Psoas muscle (tissue), 8 donors: ENCODE results near the gene MBD4. TPM values are rescaled to one million over a fixed set of nuclear protein-coding genes. Genes with fewer than 3 reads are reported as not detected.

ENCODE experiments used
- ATAC-seq, 4 donors: fragments of 200-7000 bp; cut with Tn5 transposase; one replicate each; pipeline ENCODE4 v1.9.1; 2020; ENCODE audit warnings: moderate library complexity in 3 of 4, mild to moderate bottlenecking in 2 of 4
- DNase-seq, 2 donors: peaks; one replicate each; pipeline ENCODE4 v3.0.0-alpha.2; 2020
- H3K27ac ChIP-seq: fragments of 200-600 bp; one replicate; pipeline ENCODE4 v1.8.0; 2022
- H3K27me3 ChIP-seq, 3 donors: fragments of 200-600 bp in 1 of 3; one replicate each; pipeline versions ENCODE4 v1.6.1 to v1.8.0; 2013 to 2022; ENCODE audit warnings: low read length in 2 of 3, mild to moderate bottlenecking in 2 of 3, moderate library complexity in 1 of 3; ENCODE audit not compliant: insufficient read depth in 3 of 3
- H3K36me3 ChIP-seq, 2 donors: fragments of 200-600 bp in 1 of 2; one replicate each; pipeline versions ENCODE4 v1.6.1 to v1.8.0; 2013 to 2022; ENCODE audit warnings: low read depth in 1 of 2, mild to moderate bottlenecking in 1 of 2, moderate library complexity in 1 of 2; ENCODE audit not compliant: insufficient read depth in 1 of 2
- H3K4me1 ChIP-seq: fragments of 200-600 bp; one replicate; pipeline ENCODE4 v1.8.0; 2022
- H3K4me3 ChIP-seq: fragments of 200-600 bp; one replicate; pipeline ENCODE4 v1.8.0; 2022; ENCODE audit warnings: mild to moderate bottlenecking
- H3K9me3 ChIP-seq: fragments of 200-600 bp; one replicate; pipeline ENCODE4 v1.8.0; 2022
- CTCF ChIP-seq: fragments of 200-600 bp; IDR thresholded peaks from one replicate; pipeline ENCODE4 v1.8.0; 2022; ENCODE audit warnings: antibody characterized with exemption
- WGBS, 3 donors: extraction: QIAGEN DNeasy Blood & Tissue Kit; methylation state at CpG; one replicate each; pipeline versions ENCODE4 v1.1.6 to v1.1.7; 2013; 5-methylcytosine and 5-hydroxymethylcytosine counted together
- intact Hi-C, 2 donors: fragments of 100-400 bp; cut with DNase I; formaldehyde crosslinking; loops; one replicate each; pipeline versions ENCODE4 v1.11.0 to v1.14.2; 2022
- polyA plus RNA-seq, 3 donors: library from polyadenylated mRNA; stranded (reverse); fragments of 200-250 nt; gene quantifications; one replicate each; pipeline ENCODE4 v1.2.3, GENCODE V29; 2013
- total RNA-seq, 4 donors: library from RNA; stranded (reverse); fragmentation: NEBNext Ultra II Directional in 2 of 4; extraction: Animal tissue kit (Norgen Biotek cat#: 25700) in 2 of 4; gene quantifications; one replicate each; pipeline versions ENCODE4 v1.2.1 to v1.2.4, GENCODE V29; 2021 to 2023
- donor health status: healthy with polysubstance abuse.
- donor health status: DM: no; HTN: no; CAD: no; lungs with moderate emphysema.
- donor health status: Bipolar disorder and iron deficiency.
- donor health status: healthy.
- donor health status: DM: yes; HTN: yes; CAD: no.
- donor health status: DM: no; HTN: no; CAD: no.
- donor health status: DM: no; HTN: no; CAD: no.
- donor health status: DM: yes; HTN: yes; CAD: no.

Gene MBD4
- total and polyA plus RNA-seq, 7 donors, result 16.0 to 30.4 (median 19.1) TPM

GRCh38 chr3:129476586-129476985 lies 36.8 kb upstream of the MBD4 start:
- ATAC-seq, result no peak
- intact Hi-C loops, result no loop called here

DNA sequence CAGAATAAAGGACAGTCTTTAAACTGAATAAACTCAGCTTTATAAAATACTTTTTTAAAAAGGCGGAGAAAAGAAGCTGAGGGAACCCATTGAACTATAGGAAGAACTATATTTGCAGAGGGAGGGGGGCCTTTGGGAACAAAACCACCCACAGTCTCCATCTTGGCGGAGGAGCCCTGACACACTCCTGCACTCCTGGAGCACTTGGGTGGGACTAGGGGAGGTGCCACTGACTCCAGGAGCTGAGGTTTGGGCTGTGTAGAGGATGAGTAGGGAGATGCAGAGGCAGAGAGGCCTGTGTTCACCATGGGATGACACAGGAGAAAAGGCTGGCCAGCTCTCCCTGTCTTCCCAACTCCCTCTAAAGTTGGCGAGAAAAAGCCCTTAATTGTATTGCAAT lies 36.1 kb upstream of the MBD4 start:
- TF ChIP-seq CTCF, result no peak
- H3K36me3 ChIP-seq, result peaks cover 2 to 39% of the 10 kb centered on the region in 2 donors
- WGBS, 3 donors, result 90 to 98% (median 97%) methylated on average over 3 of the region's 3 CpGs

More at GRCh38 chr3:129476586-129476985, 36.8 kb upstream of the MBD4 start:
- H3K4me3 ChIP-seq, result no peak overlapping the region
- TF ChIP-seq CTCF, result no peak
- H3K27ac ChIP-seq, result no peak overlapping the region
- H3K27me3 ChIP-seq, result no peaks in the 10 kb centered on the region
- H3K36me3 ChIP-seq, result peaks cover 2 to 39% of the 10 kb centered on the region in 2 donors
- no peak for DNase-seq
- 90 to 93% (median 92%) methylated on average over 6 of the region's 6 CpGs for WGBS, 3 donors
- no peaks in the 10 kb centered on the region for H3K4me1 ChIP-seq
- H3K9me3 ChIP-seq, result no peaks in the 10 kb centered on the region

DNA sequence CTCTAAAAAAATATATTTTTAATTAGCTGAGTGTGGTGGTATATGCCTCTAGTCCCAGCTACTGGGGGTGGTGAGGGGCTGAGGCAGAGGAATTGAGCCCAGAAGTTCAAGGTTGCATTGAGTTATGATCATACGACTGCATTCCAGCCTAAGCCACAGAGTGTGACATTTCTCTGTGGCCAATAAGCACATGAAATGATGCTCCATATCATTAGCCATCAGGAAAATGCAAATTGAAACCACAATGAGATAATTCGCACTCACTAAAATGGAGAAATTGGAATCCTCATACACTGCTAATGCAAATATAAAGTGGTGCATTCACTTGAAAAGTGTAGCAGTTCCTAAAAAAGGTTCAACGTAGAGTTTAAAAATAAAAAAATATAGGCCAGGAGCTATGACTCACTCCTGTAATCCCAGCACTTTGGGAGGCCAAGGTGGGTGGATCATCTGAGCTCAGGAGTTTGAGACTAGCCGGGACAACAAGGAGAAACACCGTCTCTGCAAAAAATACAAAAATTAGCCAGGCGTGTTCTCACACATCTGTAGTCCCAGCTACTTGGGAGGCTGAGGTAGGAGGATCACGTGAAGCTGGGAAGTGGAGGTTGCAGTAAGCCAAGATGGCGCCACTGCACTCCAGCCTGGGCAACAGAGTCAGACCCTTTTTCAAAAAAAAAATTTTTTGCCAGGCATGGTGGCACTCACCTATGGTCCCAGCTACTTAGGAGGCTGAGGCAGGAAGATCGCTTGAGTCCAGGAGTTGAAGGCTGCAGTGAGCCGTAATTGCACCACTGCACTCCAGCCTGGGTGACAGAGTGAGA lies 35.4 kb upstream of the MBD4 start:
- intact Hi-C loops, result no loop called here
- WGBS, 3 donors, result 95 to 97% (median 95%) methylated on average over 10 of the region's 10 CpGs

More for the DNA sequence above, 36.1 kb upstream of the MBD4 start:
- DNase-seq (no peak), ATAC-seq (no peak)
- no peak overlapping the region for H3K27ac ChIP-seq
- intact Hi-C loops, result no loop called here
- no peaks in the 10 kb centered on the region for H3K27me3 ChIP-seq
- no peaks in the 10 kb centered on the region for H3K9me3 ChIP-seq
- H3K4me3 ChIP-seq, result no peak overlapping the region
- H3K4me1 ChIP-seq, result no peaks in the 10 kb centered on the region

DNA sequence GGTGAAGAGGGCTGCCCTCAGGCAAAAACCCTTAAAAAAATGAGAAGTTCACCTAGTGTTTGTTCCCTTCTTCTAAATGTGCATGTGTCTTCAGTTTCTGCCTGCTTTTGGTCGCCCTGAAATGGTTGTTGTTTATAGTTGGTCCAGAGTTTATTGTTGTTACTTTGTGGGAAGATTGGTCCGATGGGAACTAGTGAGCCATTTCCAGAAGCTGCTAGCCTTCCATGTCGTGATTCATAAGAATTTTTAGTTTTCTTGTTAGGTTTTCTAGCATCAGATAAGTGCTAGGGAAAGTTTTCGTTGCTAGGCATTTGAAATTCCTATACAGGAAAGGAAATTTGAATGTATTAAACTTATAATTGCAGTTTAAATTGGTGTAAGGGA lies 34.0 kb upstream of the MBD4 start:
- intact Hi-C loops, result no loop called here
- no peaks in the 10 kb centered on the region for H3K27me3 ChIP-seq
- H3K36me3 ChIP-seq, result peaks cover 2 to 33% of the 10 kb centered on the region in 2 donors
- H3K4me1 ChIP-seq, result no peaks in the 10 kb centered on the region
- no peak for DNase-seq
- H3K27ac ChIP-seq, result no peak overlapping the region
- no peak overlapping the region for H3K4me3 ChIP-seq
- WGBS, 3 donors, result 85 to 88% (median 86%) methylated on average over 4 of the region's 4 CpGs
- H3K9me3 ChIP-seq, result no peaks in the 10 kb centered on the region
- no peak for TF ChIP-seq CTCF
- ATAC-seq, result no peak

More for the DNA sequence above, 35.4 kb upstream of the MBD4 start:
- H3K27me3 ChIP-seq, result no peaks in the 10 kb centered on the region
- no peak for ATAC-seq
- no peaks in the 10 kb centered on the region for H3K4me1 ChIP-seq
- DNase-seq, result no peak
- no peak overlapping the region for H3K27ac ChIP-seq
- H3K9me3 ChIP-seq, result no peaks in the 10 kb centered on the region
- H3K4me3 ChIP-seq, result no peak overlapping the region
- H3K36me3 ChIP-seq, result peaks cover 2 to 36% of the 10 kb centered on the region in 2 donors
- no peak for TF ChIP-seq CTCF
